ENCODE measurements around the gene C14orf180.

The C14orf180 gene

GRCh38 chr14:104589338-104590195, 10.0 kb downstream of the C14orf180 start:
- Histone ChIP-seq H3K9ac (ENCODE audit: insufficient read length, low read depth) (no peak overlapping the region), H3K4me1 (ENCODE audit: insufficient read depth, insufficient read length) (peaks cover 4% of the 10 kb centered on the region), H3K9me3 (ENCODE audit: insufficient read depth, low read length) (no peaks in the 10 kb centered on the region), H3K36me3 (ENCODE audit: insufficient read depth, insufficient read length, low read length) (no peaks in the 10 kb centered on the region), H3K27me3 (ENCODE audit: insufficient read depth, insufficient read length) (no peaks in the 10 kb centered on the region), H3K4me3 (ENCODE audit: insufficient read length, low read depth) (no peak overlapping the region)
- no peak for TF ChIP-seq ZNF274 (IDR thresholded peaks at IDR 0.05; ENCODE audit: low read depth, low read length)
- DNase-seq (ENCODE audit: low read depth, low spot score): no peak

GRCh38 chr14:104590240-104590965, 10.8 kb downstream of the C14orf180 start:
- Histone ChIP-seq H3K9ac (ENCODE audit: insufficient read length, low read depth) (no peak overlapping the region), H3K36me3 (ENCODE audit: insufficient read depth, insufficient read length, low read length) (no peaks in the 10 kb centered on the region), H3K4me1 (ENCODE audit: insufficient read depth, insufficient read length) (peaks cover 5% of the 10 kb centered on the region), H3K27me3 (ENCODE audit: insufficient read depth, insufficient read length) (no peaks in the 10 kb centered on the region), H3K4me3 (ENCODE audit: insufficient read length, low read depth) (no peak overlapping the region), H3K9me3 (ENCODE audit: insufficient read depth, low read length) (no peaks in the 10 kb centered on the region)
- TF ChIP-seq YY1 (IDR thresholded peaks at IDR 0.05; ENCODE audit: insufficient read depth, insufficient read length) (no peak), ZNF274 (IDR thresholded peaks at IDR 0.05; ENCODE audit: low read depth, low read length) (no peak), SUZ12 (IDR thresholded peaks at IDR 0.05; ENCODE audit: extremely low read depth, insufficient read depth, insufficient read length) (no peak)
- DNase-seq (ENCODE audit: low read depth, low spot score): no peak

- no peak for TF ChIP-seq SUZ12 (IDR thresholded peaks at IDR 0.05; ENCODE audit: extremely low read depth, insufficient read depth, insufficient read length)
- TF ChIP-seq YY1 (IDR thresholded peaks at IDR 0.05; ENCODE audit: insufficient read depth, insufficient read length): no peak
- H3K27me3 ChIP-seq (ENCODE audit: insufficient read depth, insufficient read length): no peaks in the 10 kb centered on the region
- no peak for DNase-seq (ENCODE audit: low read depth, low spot score)
Observed at GRCh38 chr14:104591031-104591430, 11.5 kb downstream of the C14orf180 start.

GRCh38 chr14:104591506-104592291, 12.1 kb downstream of the C14orf180 start:
- TF ChIP-seq YY1 (IDR thresholded peaks at IDR 0.05; ENCODE audit: insufficient read depth, insufficient read length) (no peak), SUZ12 (IDR thresholded peaks at IDR 0.05; ENCODE audit: extremely low read depth, insufficient read depth, insufficient read length) (no peak), ZNF274 (IDR thresholded peaks at IDR 0.05; ENCODE audit: low read depth, low read length) (no peak)
- no peaks in the 10 kb centered on the region for H3K36me3 ChIP-seq (ENCODE audit: insufficient read depth, insufficient read length, low read length)
- no peak for DNase-seq (ENCODE audit: low read depth, low spot score)
- no peaks in the 10 kb centered on the region for H3K9me3 ChIP-seq (ENCODE audit: insufficient read depth, low read length)
- H3K4me3 ChIP-seq (ENCODE audit: insufficient read length, low read depth): no peak overlapping the region
- H3K9ac ChIP-seq (ENCODE audit: insufficient read length, low read depth): no peak overlapping the region
- peaks cover 5% of the 10 kb centered on the region for H3K4me1 ChIP-seq (ENCODE audit: insufficient read depth, insufficient read length)
- no peaks in the 10 kb centered on the region for H3K27me3 ChIP-seq (ENCODE audit: insufficient read depth, insufficient read length)

More at GRCh38 chr14:104591031-104591430, 11.5 kb downstream of the C14orf180 start:
- H3K9me3 ChIP-seq (ENCODE audit: insufficient read depth, low read length): no peaks in the 10 kb centered on the region
- H3K9ac ChIP-seq (ENCODE audit: insufficient read length, low read depth): no peak overlapping the region
- peaks cover 5% of the 10 kb centered on the region for H3K4me1 ChIP-seq (ENCODE audit: insufficient read depth, insufficient read length)
- no peaks in the 10 kb centered on the region for H3K36me3 ChIP-seq (ENCODE audit: insufficient read depth, insufficient read length, low read length)
- no peak overlapping the region for H3K4me3 ChIP-seq (ENCODE audit: insufficient read length, low read depth)

- peaks cover 5% of the 10 kb centered on the region for H3K4me1 ChIP-seq (ENCODE audit: insufficient read depth, insufficient read length)
- no peak overlapping the region for H3K4me3 ChIP-seq (ENCODE audit: insufficient read length, low read depth)
- no peak for DNase-seq (ENCODE audit: low read depth, low spot score)
- TF ChIP-seq ZNF274 (IDR thresholded peaks at IDR 0.05; ENCODE audit: low read depth, low read length) (no peak), YY1 (IDR thresholded peaks at IDR 0.05; ENCODE audit: insufficient read depth, insufficient read length) (no peak), SUZ12 (IDR thresholded peaks at IDR 0.05; ENCODE audit: extremely low read depth, insufficient read depth, insufficient read length) (no peak)
- H3K36me3 ChIP-seq (ENCODE audit: insufficient read depth, insufficient read length, low read length): no peaks in the 10 kb centered on the region
- no peaks in the 10 kb centered on the region for H3K9me3 ChIP-seq (ENCODE audit: insufficient read depth, low read length)
- H3K27me3 ChIP-seq (ENCODE audit: insufficient read depth, insufficient read length): no peaks in the 10 kb centered on the region
- no peak overlapping the region for H3K9ac ChIP-seq (ENCODE audit: insufficient read length, low read depth)
Observed at GRCh38 chr14:104592292-104592672, 12.7 kb downstream of the C14orf180 start.

GRCh38 chr14:104592785-104593184, 13.2 kb downstream of the C14orf180 start:
- no peak for DNase-seq (ENCODE audit: low read depth, low spot score)
- Histone ChIP-seq H3K36me3 (ENCODE audit: insufficient read depth, insufficient read length, low read length) (no peaks in the 10 kb centered on the region), H3K4me1 (ENCODE audit: insufficient read depth, insufficient read length) (peaks cover 5% of the 10 kb centered on the region), H3K27me3 (ENCODE audit: insufficient read depth, insufficient read length) (no peaks in the 10 kb centered on the region), H3K9me3 (ENCODE audit: insufficient read depth, low read length) (no peaks in the 10 kb centered on the region), H3K4me3 (ENCODE audit: insufficient read length, low read depth) (no peak overlapping the region), H3K9ac (ENCODE audit: insufficient read length, low read depth) (no peak overlapping the region)
- TF ChIP-seq YY1 (IDR thresholded peaks at IDR 0.05; ENCODE audit: insufficient read depth, insufficient read length): no peak

GRCh38 chr14:104593241-104593701, 13.7 kb downstream of the C14orf180 start:
- no peak overlapping the region for H3K9ac ChIP-seq (ENCODE audit: insufficient read length, low read depth)
- no peaks in the 10 kb centered on the region for H3K27me3 ChIP-seq (ENCODE audit: insufficient read depth, insufficient read length)
- H3K36me3 ChIP-seq (ENCODE audit: insufficient read depth, insufficient read length, low read length): no peaks in the 10 kb centered on the region
- no peak for TF ChIP-seq SUZ12 (IDR thresholded peaks at IDR 0.05; ENCODE audit: extremely low read depth, insufficient read depth, insufficient read length)
- no peak for TF ChIP-seq ZNF274 (IDR thresholded peaks at IDR 0.05; ENCODE audit: low read depth, low read length)
- no peak for TF ChIP-seq YY1 (IDR thresholded peaks at IDR 0.05; ENCODE audit: insufficient read depth, insufficient read length)
- no peaks in the 10 kb centered on the region for H3K9me3 ChIP-seq (ENCODE audit: insufficient read depth, low read length)
- no peak overlapping the region for H3K4me3 ChIP-seq (ENCODE audit: insufficient read length, low read depth)
- peaks cover 5% of the 10 kb centered on the region for H3K4me1 ChIP-seq (ENCODE audit: insufficient read depth, insufficient read length)
- no peak for DNase-seq (ENCODE audit: low read depth, low spot score)
